ENCODE measurements around the gene SPTAN1.

The SPTAN1 gene

DNA sequence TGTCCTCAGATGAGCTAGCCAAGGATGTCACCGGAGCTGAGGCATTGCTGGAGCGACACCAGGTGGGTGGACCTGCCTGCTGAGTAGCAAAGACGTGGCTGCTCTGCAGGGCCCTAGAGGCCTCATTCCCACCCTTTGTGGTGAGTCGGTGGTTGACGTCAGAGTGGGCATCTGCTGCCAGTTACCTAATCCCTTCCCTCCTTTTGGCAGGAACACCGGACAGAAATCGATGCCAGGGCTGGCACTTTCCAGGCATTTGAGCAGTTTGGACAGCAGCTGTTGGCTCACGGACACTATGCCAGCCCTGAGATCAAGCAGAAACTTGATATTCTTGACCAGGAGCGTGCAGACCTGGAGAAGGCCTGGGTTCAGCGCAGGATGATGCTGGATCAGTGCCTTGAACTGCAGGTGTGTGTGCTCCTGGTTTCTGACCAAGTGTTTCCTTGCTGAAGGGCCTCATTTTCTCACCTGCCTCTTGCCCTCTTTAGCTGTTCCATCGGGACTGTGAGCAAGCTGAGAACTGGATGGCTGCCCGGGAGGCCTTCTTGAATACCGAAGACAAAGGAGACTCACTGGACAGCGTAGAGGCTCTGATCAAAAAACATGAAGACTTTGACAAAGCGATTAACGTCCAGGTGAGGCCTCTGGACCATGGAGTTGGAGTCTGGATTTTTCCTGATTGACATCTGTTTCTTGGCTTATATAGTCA is 55.4 kb downstream of the SPTAN1 start:
- no peak for DNase-seq

- DNase-seq, result no peak
Observed at GRCh38 chr9:128610897-128611296, 58.5 kb downstream of the SPTAN1 start.

DNA sequence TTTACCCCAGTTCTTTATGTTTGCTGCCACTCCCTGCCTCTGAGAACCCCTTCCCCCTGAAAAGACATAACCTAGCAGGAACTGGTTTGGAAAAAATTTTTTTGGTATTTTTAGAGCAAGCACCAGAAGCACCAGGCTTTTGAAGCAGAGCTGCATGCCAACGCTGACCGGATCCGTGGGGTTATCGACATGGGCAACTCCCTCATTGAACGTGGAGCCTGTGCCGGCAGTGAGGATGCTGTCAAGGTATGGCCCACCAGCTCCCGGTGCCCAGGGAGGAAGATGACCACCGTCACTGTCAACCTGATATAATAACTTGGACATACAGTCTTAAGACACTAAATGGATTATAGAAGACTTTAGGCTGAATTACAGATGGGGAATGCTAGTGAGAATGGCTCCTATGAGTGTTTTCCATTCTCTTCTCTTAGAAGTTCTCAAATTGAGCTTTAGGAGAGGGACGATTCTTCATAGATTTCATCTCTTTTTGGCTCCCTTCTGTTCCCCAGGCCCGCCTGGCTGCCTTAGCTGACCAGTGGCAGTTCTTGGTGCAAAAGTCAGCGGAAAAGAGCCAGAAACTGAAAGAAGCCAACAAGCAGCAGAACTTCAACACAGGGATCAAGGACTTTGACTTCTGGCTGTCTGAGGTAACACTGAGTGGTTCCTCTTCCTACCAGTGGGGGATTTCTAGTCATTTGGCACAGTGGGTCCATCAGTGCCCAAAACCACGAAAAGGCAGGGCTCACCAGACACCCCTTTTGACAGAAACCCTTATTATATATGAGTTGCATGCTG is 59.4 kb downstream of the SPTAN1 start:
- no peak for DNase-seq

DNA sequence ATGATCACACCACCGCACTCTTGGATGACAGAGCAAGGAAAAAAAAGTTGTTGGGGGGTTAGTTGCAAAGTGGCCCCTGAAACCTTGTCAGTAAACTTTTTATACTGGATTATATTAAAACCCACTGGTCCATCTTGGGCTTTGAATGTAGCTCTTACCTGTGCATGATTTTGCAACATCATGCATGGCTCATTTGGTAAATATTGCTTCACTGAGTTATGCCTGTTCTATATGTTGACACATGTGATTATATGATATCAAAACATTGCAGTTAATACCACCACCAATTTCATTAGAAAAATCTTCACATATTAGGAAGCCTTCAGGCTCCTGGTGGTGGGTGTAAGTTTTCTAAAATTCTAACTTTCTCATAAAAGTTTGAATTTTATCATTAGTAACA is 62.3 kb downstream of the SPTAN1 start:
- no peak for DNase-seq

- no peak for DNase-seq
Observed at GRCh38 chr9:128615571-128615970, 63.2 kb downstream of the SPTAN1 start.

- no peak for DNase-seq
Observed at GRCh38 chr9:128617943-128618342, 65.6 kb downstream of the SPTAN1 start.

GRCh38 chr9:128619127-128619526 is 66.7 kb downstream of the SPTAN1 start:
- DNase-seq, result no peak

- DNase-seq, result no peak
Observed at GRCh38 chr9:128619779-128620178, 67.4 kb downstream of the SPTAN1 start.

DNA sequence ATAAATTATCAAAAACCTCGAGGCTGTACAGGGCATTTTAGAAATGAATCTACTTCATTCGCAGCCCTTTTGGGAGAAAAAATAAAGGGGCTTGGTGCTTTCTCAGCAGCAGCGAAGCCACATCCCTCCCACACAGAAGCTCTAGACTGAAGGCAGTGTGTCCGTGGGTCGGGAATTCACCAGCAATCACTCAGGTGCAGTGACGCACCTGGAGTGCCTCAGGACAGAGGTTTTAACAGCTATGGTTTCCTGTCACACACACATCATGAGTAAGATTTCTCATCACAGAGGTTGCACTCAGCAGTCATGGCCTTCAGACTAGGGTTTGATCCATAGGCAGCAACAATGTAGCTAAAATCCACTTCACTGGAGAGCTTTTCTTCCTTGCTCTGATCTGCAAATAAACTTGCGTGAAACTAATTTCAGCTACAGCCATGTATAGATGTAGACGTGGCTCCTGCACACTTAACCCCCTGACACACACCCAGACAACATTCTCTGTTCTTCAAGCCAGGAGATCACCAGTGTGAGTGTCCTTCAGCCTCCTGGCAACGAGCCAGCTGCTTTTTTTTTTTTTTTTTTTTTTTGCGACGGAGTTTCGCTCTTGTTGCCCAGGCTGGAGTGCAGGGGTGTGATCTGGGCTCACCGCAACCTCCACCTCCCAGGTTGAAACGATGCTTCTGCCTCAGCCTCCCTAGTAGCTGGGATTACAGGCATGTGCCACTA is 69.5 kb downstream of the SPTAN1 start:
- no peak for DNase-seq

GRCh38 chr9:128624566-128624965 is 72.2 kb downstream of the SPTAN1 start:
- DNase-seq, result no peak

DNA sequence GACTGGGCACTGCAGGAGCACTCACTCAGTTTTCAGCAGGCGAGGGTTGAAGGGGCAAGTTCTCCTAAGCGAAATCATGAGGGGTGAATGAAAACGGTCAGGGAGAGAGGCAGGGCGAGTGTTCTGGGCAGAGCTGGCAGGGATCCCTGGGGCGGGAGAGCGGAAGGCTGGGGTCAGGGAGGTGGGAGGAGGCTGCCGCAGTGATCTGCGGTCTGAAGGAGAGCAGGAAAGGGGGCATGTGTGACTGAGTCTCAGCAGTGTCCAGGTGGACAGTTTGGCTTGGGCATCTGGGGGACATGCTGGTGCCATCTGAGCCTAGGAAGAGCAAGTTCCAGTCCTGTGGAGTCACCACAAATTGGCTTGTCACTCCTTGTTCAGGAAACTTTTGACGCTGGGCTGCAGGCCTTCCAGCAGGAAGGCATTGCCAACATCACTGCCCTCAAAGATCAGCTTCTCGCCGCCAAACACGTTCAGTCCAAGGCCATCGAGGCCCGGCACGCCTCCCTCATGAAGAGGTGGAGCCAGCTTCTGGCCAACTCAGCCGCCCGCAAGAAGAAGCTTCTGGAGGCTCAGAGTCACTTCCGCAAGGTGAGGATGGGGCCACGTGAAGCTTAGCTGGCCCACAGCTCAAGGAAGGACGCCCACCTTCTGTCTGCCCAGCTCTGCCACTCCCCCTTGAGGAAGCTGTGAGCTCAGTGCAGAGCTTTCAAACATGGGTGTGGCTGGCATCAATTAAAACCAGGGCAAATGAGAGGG is 73.2 kb downstream of the SPTAN1 start:
- DNase-seq, result no peak

- no peak for DNase-seq
Observed at GRCh38 chr9:128626181-128626580, 73.8 kb downstream of the SPTAN1 start.

GRCh38 chr9:128627127-128627715 is 74.8 kb downstream of the SPTAN1 start:
- no peak for DNase-seq

- no peak for DNase-seq
Observed at GRCh38 chr9:128627906-128628305, 75.5 kb downstream of the SPTAN1 start.

DNA sequence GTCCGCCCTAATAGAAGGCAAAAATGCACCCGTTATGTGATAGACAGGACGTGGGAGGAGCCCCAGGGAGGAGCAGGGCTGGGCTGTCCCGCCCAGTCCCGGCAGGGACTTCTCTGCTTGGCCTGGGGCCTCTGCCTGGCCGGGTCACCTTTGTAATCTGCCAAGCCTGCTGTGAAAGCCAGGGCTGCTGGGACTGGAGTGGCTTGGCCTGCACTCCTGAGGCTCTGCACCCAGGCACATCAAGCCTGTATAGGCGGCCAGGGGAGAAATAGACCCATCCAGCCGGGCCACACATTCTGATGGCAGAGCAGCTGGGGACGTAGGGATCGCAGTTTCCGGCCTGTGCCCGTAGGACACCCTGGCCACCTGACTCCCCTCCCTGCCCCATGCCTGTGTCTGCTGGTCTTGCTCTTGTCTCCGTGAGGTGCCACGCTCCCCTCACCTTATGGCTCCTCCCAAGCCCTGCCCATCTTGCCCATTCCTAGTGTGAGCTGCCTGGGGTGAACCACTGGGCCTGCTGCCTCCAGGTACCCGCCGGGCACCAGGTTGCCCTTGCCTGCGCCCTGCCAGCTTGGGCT is 76.2 kb downstream of the SPTAN1 start:
- DNase-seq, result no peak

DNA sequence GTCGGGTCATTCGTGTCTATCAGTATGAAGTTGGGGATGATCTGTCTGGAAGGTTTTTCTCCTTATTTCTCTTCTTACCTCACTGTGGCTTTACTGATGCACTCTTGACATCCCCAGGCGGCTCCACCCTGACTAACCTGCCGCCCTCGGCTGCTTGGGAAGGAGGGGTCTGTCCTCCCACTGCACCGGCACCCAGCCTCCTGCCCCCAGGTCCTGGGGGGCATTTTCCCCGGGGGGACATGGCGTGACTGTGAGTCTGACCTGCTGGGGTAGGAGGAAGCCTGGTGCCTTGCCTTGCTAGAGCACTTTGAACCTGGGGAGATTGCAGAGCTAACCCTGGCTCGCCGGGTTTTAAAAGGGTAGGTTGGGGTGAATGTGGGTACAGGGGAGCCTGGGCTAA is 76.7 kb downstream of the SPTAN1 start:
- no peak for DNase-seq

DNA sequence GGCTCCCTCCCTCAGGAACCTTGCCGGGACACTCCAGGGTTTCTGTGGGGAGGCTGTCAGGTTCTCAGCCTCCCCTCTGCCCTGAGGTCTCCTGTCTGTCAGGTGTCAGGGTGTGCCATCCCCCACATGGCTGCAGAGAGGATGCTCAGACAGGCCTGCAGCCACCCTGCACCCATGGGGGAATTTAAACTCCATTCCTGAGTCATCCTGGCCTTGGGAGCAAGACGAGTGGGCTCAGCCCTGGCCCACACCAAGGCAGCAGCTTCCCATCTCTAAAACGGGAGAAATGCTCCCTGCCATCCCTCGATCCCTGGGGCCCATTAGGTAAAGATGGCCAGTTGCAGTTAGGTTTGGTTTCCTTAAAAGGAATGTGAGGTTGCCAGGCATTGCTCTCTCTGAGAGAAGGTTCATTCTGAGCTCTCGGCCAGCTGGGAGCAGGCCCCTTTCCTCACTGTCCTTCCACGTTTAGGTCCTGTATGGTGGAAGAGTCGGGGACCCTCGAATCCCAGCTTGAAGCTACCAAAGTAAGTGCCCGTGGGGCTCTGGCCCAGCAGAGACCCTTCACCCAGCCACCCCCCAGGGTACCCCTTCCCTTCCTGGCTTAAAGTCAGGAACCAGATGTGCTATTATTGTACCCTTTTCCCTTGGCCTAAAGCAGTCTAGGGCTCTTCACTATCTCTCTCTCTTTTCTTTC is 77.6 kb downstream of the SPTAN1 start:
- DNase-seq, result no peak

DNA sequence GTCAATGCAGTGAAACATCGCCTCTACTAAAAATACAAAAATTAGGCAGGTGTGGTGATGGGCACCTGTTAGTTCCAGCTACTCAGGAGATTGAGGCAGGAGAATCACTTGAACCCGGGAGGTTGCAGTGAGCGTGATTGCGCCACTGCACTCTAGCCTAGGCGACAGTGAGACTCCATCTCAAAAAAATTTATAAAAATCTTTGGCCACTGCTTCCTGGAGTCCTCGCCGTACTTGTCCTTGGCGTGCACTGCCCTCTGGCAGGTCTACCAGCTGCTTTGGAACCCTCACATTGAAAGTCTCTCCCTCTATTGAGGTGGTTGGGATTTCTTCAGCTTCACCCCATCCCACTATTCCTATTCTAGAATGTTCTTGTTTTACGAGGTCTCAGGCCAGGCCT is 79.2 kb downstream of the SPTAN1 start:
- no peak for DNase-seq

DNA sequence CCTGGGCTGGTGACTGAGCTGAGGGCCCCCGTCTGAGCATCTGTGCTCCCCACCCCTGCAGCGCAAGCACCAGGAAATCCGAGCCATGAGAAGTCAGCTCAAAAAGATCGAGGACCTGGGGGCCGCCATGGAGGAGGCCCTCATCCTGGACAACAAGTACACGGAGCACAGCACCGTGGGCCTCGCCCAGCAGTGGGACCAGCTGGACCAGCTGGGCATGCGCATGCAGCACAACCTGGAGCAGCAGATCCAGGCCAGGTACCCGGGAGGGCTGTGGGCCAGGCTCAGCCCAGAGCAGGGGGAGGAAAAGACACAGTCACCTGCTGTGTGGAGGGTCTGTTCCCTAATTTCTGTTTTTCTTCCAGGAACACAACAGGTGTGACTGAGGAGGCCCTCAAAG is 79.7 kb downstream of the SPTAN1 start:
- DNase-seq, result no peak

DNA sequence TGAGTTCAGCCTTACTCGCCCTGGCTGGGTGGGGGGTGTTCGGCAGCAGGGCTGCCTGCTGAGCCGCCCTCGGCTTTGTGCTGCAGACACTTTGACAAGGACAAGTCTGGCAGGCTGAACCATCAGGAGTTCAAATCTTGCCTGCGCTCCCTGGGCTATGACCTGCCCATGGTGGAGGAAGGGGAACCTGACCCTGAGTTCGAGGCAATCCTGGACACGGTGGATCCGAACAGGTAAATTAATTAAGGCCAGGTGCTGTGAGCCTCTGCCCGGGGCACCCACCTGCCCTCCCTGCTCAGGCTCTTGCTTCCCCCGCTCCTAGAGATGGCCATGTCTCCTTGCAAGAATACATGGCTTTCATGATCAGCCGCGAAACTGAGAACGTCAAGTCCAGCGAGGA is 80.1 kb downstream of the SPTAN1 start:
- DNase-seq, result no peak

- DNase-seq, result no peak
Observed at GRCh38 chr9:128633057-128633456, 80.7 kb downstream of the SPTAN1 start.

- DNase-seq, result no peak
Observed at GRCh38 chr9:128633601-128634000, 81.2 kb downstream of the SPTAN1 start.

All from activated naive CD4-positive, alpha-beta T cell (primary cell).